WI38 (cell line): ENCODE data around the gene ERCC3.
"Not testable (repeated sequence)": the region's sequence is repeated elsewhere in the genome, so short reads cannot be mapped to it uniquely, and the experiment has no call there.

Experiments used
- H3K4me3 ChIP-seq: 2 replicates; pipeline ENCODE4 v1.5.1; 2011; ENCODE audit warnings: low read depth, mild to moderate bottlenecking, control low read depth, low read length
- TF ChIP-seq, protein P1 (sequence below): IDR thresholded peaks from 2 replicates; pipeline ENCODE4 v1.5.1; 2012; ENCODE audit warnings: low read depth, mild to moderate bottlenecking, control low read depth, low read length

The ERCC3 gene

DNA sequence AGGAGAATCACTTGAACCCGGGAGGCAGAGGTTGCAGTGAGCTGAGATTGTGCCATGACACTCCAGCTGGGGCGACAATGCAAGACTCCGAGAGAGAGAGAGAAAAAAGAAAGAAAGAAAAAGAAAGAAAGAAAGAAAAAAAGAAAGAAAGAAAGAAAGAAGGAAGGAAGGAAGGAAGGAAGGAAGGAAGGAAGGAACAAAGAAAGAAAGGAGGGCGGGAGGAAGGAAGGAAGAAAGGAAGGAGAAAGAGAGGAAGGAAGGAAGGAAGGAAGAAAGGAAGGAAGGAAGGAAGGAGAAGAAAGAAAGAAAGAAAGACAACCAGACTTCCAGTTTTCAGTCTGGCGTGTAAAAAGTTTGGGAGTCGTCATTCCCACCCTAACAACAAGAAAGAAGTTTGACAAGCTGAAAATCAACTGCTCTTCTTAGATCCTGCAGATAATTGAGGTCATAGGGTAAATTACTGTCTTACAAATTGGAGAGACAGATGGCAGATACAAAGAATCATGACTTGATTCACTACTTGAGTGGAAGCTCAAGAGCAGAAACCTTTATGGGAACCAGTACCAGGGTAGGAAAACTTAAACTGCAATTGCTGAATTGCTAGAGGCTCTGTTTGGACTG lies 58.8 kb downstream of the ERCC3 start:
- H3K4me3 ChIP-seq, result no peak overlapping the region
- TF ChIP-seq, protein P1, sequence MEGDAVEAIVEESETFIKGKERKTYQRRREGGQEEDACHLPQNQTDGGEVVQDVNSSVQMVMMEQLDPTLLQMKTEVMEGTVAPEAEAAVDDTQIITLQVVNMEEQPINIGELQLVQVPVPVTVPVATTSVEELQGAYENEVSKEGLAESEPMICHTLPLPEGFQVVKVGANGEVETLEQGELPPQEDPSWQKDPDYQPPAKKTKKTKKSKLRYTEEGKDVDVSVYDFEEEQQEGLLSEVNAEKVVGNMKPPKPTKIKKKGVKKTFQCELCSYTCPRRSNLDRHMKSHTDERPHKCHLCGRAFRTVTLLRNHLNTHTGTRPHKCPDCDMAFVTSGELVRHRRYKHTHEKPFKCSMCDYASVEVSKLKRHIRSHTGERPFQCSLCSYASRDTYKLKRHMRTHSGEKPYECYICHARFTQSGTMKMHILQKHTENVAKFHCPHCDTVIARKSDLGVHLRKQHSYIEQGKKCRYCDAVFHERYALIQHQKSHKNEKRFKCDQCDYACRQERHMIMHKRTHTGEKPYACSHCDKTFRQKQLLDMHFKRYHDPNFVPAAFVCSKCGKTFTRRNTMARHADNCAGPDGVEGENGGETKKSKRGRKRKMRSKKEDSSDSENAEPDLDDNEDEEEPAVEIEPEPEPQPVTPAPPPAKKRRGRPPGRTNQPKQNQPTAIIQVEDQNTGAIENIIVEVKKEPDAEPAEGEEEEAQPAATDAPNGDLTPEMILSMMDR, result no peak

- H3K4me3 ChIP-seq, result no peak overlapping the region
- TF ChIP-seq, protein P1, result no peak
These were observed 60.2 kb downstream of the ERCC3 start for GRCh38 chr2:127233710-127234109.

GRCh38 chr2:127231130-127231865 lies 62.6 kb downstream of the ERCC3 start:
- H3K4me3 ChIP-seq, result no peak overlapping the region
- TF ChIP-seq, protein P1, result no peak

DNA sequence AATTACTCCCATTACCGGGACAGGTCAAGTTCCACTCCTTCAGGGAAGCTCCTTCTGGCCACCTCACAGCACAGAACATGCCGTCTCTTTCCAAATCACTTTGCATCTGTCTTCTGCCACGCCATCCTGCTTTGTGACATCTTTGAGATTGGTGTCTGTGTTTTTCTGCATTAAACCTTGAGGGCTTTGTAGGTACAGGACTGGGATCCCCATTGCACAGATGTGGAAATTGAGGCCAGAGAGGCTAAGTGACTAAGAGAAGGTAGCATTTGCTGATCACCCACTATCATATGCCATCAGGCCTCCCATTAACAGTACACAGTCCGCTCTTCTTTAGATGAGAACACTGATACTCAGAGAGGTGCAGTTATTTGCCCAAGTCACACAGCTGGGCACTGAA lies 64.4 kb downstream of the ERCC3 start:
- no peak overlapping the region for H3K4me3 ChIP-seq
- TF ChIP-seq, protein P1, result no peak

GRCh38 chr2:127228102-127228501 lies 65.8 kb downstream of the ERCC3 start:
- H3K4me3 ChIP-seq, result no peak overlapping the region
- TF ChIP-seq, protein P1, result no peak

DNA sequence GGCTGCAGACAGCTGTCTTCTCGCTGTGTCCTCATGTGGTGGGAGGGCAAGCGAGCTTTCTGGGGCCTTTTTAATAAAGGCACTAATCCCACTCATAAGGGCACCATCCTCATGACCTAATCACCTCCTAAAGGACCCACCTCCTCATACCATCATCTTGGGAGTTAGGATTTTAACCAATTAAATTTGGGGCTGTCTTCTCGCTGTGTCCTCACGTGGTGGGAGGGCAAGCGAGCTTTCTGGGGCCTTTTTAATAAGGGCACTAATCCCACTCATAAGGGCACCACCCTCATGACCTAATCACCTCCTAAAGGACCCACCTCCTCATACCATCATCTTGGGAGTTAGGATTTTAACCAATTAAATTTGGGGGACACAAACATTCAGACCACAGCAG lies 66.7 kb downstream of the ERCC3 start:
- H3K4me3 ChIP-seq, result not testable (repeated sequence)

DNA sequence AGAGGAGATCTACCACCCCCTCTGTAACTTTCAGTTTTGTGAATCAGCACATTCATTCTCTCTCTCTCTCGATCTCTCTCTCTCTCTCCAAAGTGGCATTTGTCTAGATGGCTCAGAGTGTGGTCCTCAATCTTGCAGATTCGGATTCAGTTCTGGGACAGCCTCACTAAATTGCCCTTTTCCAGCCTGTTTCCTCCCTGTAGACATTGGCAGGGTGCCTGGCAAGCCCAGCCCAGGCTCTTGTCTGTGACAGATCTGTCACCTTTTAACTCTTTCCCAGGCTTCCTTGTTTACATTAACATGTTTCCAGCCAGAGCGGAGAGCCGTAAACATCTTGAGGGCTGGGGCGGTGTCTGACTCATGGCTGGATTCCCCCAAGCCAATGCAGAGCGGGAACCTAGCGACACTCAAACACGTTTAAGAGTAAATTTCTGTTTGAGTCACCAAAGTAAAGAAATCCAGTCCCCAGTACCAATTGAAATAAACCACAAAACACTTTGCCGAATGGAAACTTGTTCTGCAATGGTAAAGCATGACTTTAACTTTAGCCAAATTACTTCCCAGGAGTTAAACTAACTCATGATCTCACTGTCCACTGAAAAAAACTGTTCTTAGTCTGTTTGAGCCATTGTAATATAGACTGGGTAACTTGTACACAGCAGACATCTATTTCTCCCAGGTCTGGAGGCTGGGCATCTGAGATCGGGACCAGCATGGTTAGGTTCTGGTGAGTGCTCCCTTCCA lies 67.3 kb downstream of the ERCC3 start:
- TF ChIP-seq, protein P1, result no peak
- peak overlapping the region; percentile 1 for H3K4me3 ChIP-seq
